Activated CD8-positive, alpha-beta memory T cell treated with anti-CD3 and anti-CD28 coated beads, Interleukin-2, amount 50 U/mL, for 1 hour (primary cell): Measurements from ENCODE around the gene LILRA2.
"Not testable (repeated sequence)": the region's sequence is repeated elsewhere in the genome, so short reads cannot be mapped to it uniquely, and the experiment has no call there.

ENCODE experiments used
- DNase-seq: peaks from one replicate; pipeline ENCODE4 v3.0.0-alpha.2; 2020; ENCODE audit errors: extremely low read depth

The LILRA2 gene

DNA sequence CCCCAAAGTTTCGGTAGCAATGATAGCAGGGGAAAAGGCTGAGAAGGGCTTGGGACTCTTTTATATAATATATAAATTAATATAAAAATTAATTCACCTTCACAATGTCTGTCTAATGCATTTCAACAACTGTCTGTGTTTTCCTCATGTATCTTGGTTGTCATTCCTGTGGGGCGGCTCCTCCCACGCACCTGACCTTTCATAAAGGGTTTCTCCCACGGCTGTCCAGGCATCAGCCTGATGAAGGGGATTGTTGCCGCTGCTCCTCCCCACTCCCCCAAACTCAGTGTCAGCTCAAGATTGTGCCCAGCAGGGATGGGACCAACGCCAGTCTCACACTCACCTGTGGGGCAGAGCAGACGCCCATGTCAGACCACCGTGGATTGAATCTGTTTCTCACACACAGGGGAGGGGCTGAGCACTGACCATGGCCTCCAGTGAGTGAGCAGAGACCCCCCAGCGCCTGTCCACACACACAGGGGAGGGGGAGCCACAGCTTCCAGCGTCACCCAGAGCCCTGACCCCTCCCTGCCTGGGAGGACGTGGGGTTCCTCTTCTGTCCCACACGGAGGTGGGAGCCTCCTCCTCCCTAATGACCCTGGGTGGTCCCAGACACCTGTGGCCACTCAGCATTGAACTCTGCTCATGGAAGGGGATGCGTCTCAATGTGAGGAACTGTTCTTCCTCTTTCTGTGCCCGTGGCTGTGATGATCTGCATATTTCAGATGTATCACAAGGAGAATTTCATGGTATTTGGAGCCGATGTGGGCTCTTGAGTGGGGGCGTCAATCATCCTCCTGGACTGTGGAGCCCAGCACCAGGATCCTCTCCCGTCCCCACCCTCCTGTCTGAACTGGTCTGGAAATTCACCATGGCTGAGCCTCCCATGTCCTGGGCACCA, 1.6 kb upstream of the LILRA2 start:
- DNase-seq = not testable (repeated sequence)

DNA sequence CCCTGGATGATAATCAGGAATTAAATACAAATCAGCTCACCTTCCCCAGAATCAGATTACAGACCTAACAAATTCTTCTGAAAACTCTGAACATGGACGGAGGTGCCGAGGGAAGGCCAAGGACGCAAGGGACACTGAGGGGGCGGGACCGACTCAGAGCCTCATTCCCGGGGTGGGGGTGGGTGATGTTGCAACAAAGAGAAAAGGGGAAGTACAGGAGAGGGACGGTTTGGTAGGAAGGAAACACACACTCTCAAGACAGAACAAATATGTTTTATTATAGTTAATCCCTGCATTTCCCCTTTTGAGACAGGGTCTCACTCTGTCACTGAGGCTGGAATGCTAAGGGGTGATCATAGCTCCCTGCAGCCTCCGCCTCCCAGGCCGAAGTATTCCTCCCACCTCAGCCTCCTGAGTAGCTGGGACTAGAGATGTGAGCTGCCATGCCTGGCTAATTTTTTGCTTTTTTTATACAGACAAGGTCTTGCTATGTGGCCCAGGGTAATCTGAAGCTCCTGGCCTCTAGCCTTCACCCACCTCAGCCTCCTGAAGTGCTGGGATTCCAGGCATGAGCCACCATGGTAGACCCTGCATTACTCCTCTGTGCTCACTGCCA, 786 bp upstream of the LILRA2 start:
- DNase-seq = no peak

DNA sequence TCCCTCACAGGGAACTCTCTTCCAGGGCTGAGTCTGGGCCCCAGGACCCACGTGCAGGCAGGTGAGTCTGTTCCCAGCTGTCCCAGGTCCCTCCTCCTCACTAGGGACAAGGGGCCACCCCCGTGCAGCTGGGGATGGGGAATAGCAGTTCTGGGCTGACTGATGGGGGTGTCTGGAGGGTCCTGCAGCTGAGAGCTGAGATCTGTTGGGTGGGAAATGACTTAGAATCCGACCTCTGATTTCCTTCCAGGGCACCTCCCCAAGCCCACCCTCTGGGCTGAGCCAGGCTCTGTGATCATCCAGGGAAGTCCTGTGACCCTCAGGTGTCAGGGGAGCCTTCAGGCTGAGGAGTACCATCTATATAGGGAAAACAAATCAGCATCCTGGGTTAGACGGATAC, 461 bp downstream of the LILRA2 start:
- no peak for DNase-seq

DNA sequence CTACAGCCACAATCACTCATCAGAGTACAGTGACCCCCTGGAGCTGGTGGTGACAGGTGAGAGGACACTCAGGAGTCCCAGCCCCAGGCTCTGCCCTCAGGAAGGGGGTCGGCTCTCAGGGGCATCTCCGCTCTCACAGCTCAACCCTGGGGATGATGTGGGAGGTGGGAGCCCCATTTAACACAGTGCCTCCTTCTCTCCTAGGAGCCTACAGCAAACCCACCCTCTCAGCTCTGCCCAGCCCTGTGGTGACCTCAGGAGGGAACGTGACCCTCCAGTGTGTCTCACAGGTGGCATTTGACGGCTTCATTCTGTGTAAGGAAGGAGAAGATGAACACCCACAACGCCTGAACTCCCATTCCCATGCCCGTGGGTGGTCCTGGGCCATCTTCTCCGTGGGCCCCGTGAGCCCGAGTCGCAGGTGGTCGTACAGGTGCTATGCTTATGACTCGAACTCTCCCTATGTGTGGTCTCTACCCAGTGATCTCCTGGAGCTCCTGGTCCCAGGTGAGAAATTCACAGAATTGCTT, 1.0 kb downstream of the LILRA2 start:
- DNase-seq = no peak

DNA sequence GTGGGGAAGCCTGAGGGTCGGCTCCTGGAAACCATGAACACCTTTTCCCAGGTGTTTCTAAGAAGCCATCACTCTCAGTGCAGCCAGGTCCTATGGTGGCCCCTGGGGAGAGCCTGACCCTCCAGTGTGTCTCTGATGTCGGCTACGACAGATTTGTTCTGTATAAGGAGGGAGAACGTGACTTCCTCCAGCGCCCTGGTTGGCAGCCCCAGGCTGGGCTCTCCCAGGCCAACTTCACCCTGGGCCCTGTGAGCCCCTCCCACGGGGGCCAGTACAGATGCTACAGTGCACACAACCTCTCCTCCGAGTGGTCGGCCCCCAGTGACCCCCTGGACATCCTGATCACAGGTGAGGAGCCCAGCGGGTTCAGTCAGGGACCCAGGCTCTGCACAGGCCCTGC, 1.6 kb downstream of the LILRA2 start:
- DNase-seq = not testable (repeated sequence)

DNA sequence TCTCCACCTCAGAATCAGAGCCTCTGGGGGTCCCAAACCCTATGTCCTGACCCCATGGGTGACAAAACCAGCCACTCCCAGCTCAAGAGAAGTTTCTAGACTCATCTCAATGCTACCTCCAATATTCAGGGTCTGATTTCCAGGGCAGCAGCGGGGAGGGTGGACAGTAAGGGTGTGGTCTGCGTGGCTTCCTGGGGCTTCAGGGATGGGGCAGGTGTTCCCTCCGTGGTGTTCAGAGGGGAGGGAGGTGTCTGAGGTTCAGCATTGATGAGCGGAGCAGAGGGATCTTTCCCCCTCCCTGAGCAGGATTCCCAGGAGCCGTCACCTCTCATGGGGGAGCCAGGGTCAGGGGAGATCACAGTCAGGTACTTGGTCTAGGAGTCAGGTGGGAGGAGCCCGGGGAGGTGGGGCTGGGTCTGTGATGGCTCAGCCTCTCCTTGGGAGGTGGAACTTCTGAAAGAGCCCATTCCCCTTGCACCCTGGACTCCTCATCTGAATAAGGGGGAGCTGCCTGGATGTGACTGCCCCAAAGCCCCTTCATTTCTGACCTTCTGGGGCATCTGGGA, 2.9 kb downstream of the LILRA2 start:
- DNase-seq = no peak

DNA sequence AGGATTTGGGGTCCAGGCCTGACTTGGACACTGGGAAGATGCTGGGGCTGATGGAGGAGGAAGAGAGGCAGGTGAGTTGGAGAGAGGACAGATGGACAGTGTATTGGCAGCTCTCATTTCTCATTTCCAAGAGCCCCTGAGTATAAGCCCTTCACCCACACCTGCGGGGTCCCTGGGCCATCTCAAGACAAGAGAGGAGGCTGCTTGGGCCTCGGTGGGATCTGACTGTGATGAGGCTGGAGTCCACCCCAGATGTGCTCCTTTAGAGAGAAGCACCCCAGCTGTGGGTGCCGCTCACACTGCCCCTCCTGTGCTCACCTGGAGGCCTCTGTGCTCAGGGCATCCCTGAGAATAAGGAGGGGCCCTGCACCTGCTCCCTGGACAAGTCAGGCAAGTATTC, 3.7 kb downstream of the LILRA2 start:
- no peak for DNase-seq

DNA sequence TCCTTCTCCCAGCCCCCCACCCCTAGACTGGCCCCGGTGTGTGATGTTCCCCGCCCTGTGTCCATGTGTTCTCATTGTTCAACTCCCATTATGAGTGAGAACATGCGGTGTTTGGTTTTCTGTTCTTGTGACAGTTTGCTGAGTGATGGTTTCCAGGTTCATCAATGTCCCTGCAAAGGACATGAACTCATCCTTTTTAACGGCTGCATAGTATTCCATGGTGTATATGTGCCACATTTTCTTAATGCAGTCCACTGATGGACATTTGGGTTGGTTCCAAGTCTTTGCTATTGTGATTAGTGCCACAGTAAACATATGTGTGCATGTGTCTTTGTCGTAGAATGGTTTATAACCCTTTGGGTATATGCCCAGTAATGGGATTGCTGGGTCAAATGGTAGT, 4.7 kb downstream of the LILRA2 start:
- DNase-seq = not testable (repeated sequence)

DNA sequence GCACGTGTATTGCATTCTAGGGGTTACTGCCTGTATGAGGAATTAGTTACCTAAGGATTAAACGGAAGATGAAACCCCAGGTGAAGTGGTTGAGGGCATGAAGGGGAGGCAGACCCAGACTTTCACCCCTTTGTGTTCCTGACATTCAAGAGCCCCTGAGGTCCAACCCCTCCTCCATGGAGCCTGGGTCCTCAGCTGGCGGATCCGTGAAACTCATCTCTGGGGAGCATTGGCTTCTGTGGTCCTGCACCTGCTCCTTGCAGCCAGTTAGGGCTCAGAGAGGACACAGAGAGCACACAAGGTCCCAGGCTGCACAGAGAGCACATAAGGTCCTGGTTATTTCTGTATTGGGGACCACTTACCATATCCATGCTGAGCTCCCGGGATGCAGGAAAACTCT, 12.8 kb downstream of the LILRA2 start:
- DNase-seq = no peak

DNA sequence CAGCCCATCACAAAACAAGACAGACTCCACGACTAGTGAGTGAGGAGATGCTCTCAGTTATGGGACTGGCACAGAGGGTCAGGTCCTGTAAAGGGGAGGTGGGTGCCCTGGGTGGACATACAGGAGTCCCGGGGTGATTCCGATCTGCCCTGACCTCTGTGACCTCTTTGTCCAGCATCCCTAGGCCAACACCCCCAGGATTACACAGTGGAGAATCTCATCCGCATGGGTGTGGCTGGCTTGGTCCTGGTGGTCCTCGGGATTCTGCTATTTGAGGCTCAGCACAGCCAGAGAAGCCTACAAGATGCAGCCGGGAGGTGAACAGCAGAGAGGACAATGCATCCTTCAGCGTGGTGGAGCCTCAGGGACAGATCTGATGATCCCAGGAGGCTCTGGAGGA, 13.4 kb downstream of the LILRA2 start:
- no peak for DNase-seq

DNA sequence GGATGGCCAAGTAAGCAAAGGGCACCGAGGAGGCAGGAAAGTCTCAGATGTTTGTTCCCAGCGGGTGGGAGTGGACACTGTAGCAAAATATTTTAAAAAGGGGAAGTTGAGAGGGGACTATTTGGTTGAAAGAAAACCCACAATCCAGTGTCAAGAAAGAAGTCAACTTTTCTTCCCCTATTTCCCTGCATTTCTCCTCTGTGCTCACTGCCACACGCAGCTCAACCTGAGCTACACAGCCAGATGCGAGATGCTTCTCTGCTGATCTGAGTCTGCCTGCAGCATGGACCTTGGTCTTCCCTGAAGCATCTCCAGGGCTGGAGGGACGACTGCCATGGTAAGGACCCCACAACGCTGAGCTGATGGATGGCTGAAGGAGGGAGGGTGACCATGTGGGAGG, 19.9 kb downstream of the LILRA2 start, which contains the start of gene LILRA1:
TSS of gene LILRA1 (plus strand) at position 188 of the 400 bp plus-strand sequence. CDS start 613 bp downstream, outside the sequence.
- DNase-seq = not testable (repeated sequence)

DNA sequence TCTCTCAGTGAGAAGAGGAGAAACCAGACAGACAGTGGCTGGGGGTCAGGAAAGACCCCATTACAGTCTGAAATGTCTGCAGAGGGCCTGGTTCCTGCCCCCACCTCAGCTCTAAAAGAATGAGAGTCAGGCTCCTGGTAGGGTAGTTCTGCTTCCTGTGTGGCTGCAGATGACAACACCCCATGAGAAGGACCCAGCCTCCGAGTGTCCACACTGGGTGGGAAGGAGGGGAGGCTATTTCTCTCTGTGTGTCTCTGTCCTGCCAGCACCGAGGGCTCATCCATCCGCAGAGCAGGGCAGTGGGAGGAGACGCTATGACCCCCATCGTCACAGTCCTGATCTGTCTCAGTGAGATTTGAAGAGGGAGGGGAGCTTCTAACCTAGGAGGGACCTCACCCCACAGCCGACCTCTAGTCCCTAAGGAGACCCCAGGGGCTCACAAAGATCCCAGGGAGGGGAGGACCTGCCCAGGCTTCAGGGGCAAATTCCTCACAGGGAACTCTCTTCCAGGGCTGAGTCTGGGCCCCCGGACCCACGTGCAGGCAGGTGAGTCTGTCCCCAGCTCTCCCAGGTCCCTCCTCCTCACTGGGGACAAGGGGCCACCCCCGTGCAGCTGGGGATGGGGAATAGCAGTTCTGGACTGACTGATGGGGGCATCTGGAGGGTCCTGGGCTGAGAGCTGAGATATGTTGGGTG, 20.5 kb downstream of the LILRA2 start:
- not testable (repeated sequence) for DNase-seq

DNA sequence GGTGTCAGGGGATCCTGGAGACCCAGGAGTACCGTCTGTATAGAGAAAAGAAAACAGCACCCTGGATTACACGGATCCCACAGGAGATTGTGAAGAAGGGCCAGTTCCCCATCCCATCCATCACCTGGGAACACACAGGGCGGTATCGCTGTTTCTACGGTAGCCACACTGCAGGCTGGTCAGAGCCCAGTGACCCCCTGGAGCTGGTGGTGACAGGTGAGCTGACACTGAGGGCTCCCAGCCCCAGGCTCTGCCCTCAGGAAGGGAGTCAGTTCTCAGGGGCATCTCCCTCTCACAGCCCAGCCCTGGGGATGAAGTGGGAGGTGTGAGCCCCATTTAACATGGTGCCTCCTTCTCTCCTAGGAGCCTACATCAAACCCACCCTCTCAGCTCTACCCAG, 21.1 kb downstream of the LILRA2 start:
- no peak for DNase-seq

DNA sequence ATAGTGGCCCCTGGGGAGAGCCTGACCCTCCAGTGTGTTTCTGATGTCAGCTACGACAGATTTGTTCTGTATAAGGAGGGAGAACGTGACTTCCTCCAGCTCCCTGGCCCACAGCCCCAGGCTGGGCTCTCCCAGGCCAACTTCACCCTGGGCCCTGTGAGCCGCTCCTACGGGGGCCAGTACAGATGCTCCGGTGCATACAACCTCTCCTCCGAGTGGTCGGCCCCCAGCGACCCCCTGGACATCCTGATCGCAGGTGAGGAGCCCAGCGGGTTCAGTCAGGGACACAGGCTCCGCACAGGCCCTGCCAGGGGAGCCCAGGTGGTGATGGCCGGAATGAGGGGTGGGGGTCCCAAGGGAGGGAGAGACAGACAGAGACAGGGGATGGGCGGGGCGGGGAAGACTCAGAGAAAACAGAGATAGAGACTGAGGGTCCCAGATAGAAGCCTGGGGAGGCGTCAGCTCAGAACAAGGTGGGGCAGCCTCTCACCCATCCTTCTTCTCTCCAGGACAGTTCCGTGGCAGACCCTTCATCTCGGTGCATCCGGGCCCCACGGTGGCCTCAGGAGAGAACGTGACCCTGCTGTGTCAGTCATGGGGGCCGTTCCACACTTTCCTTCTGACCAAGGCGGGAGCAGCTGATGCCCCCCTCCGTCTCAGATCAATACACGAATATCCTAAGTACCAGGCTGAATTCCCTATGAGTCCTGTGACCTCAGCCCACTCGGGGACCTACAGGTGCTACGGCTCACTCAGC, 22.3 kb downstream of the LILRA2 start:
- DNase-seq = not testable (repeated sequence)

DNA sequence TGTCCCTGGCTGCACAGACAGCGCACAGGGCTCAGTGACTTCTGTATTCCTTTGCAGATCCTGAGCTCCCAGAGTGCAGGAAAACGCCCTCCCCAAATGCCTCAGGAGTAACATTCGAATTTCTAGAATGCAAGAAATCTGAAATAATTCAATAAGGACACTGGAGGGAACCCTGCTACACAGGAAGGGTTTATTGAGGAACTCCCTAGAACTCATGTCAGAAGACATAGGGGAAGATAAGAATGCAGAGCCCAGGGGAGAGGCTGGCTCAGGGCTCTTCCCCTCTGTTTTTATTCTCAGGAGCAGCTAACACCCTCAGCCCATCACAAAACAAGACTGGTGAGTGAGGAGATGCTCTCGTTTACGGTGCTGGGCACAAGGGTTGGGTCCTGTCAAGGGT, 26.6 kb downstream of the LILRA2 start:
- no peak for DNase-seq

DNA sequence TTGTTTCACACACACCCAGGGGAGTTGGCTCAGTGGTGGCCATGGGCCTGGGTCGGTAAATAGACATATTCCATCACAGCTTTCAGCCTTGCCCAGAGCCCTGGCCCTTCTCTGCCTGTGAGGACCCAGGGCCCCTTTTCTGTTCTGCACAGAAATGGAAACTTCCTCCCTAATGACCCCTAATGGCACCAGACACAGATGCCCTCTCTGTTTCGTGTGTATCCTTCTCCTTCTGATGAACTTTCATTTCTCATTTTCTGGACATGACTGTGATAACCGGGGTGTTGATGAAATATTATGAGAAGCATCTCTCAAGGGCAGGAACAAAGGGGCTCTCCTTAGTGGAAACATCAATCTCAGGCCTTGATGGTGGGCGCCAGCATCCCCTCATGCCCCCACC, 32.6 kb downstream of the LILRA2 start:
- DNase-seq = no peak

DNA sequence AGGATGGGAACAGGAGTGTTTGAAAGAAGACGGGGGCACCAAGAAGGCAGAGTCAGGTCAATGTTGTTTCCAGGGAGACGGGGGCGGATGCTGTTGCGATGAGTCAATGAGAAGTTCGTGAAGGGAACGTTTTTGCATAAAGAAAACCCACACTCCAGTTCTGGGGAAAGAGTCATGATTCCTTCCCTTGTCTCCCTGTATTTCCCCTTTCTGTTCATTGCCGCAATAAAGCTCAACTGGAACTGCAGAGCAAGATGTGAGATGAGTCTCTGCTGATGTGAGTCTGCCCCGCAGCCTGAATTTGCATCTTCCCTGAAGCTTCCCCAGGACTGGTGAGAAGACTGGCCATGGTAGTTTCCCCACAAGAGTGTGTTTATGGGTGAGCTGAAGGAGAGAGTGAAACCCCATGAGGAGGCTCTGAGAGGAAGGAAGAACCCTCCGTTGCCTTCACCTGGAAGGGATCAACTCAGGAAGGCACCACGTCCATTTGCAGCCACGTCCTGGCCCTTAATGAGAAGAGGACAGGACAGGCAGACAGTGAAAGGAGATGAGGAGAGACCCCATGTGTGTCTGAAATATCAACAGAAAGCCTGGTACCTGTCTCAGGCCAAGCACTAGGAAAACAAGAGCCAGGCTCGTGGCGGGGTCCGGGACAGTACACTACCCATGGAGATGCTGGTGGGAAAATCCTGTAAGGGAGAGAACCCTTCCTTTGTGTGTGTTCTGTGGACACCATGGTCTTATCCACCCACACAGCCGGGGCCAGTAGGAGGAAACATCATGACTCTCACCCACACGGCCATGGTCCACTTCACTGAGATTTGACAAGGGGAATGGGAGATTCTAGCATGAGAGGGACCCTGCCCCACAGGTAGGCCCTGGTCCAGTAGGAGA, 33.5 kb downstream of the LILRA2 start:
- no peak for DNase-seq

DNA sequence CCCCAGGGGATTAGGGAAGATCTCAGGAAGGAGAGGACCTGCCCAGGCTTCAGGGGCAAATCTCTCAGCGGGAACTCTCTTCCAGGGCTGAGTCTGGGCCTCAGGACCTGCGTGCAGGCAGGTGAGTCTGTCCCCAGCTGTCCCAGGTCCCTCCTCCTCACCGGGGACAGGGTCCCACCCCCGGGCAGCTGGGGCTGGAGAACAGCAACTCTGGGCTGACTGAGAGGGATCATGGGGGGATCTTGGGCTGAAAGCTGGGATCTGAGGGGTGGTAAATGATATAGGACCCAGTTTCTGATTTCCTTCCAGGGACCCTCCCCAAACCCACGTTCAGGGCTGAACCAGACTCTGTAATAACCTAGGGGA, 34.2 kb downstream of the LILRA2 start:
- no peak for DNase-seq

DNA sequence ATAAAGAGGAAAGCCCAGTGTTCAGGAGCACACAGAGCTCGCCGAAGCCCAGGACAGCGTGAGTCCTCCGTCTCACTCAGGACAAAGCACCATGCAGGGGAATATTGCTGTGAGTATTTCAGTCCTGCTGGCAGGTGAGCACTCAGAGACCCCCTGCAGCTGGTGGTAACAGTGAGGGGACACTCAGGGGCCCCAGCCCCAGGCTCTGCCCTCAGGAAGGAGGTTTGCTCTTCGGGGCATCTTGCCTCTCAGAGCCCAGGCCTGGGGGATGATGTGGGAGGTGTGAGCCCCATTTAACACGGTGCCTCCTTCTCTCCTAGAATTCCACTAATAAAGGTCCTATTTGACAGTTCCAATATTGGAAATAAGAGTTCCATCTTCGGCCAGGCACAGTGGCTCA, 34.6 kb downstream of the LILRA2 start:
- no peak for DNase-seq

DNA sequence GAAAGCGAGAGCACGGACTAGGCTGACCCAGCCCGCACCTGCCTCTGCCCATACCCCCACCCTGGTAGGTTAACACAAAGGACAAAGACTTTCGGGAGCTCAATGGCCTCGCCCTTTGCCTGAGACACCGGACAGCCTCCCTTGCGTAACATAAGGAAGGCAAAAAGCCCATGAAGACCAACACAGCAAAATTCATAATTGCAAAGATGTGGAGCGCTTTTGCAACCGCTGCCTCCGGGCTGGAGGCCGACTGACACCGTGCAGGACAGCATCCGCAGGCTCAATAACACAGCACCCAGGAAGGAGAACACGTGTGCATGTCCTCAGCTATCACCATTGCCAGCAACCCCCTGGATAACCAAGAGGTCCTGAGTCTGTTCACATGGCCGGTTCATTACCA, 35.2 kb downstream of the LILRA2 start:
- no peak for DNase-seq
